ENCODE measurements around the gene ADAMTS18. TPM values are rescaled to one million over a fixed set of nuclear protein-coding genes. Genes with fewer than 3 reads are reported as not detected.

The ADAMTS18 gene
- total RNA-seq, 1 donor from 2014 or later, result not detected

- no peak for ATAC-seq
These were observed 758 bp downstream of the ADAMTS18 start for GRCh38 chr16:77434022-77434529.

GRCh38 chr16:77433146-77433545, 1.7 kb downstream of the ADAMTS18 start:
- no peak for ATAC-seq

- ATAC-seq, result no peak
These were observed 2.6 kb downstream of the ADAMTS18 start for GRCh38 chr16:77432264-77432663.

GRCh38 chr16:77430787-77431585, 3.8 kb downstream of the ADAMTS18 start:
- ATAC-seq, result no peak

GRCh38 chr16:77430360-77430759, 4.5 kb downstream of the ADAMTS18 start:
- ATAC-seq, result no peak

GRCh38 chr16:77424871-77425604, 9.8 kb downstream of the ADAMTS18 start:
- no peak for ATAC-seq

- no peak for ATAC-seq
These were observed 12.5 kb downstream of the ADAMTS18 start for GRCh38 chr16:77422196-77422784.

GRCh38 chr16:77416939-77417480, 17.8 kb downstream of the ADAMTS18 start:
- ATAC-seq, result no peak

- no peak for ATAC-seq
These were observed 20.0 kb downstream of the ADAMTS18 start for GRCh38 chr16:77414752-77415231.

- no peak for ATAC-seq
These were observed 24.4 kb downstream of the ADAMTS18 start for GRCh38 chr16:77410449-77410848.

- ATAC-seq, result no peak
These were observed 25.5 kb downstream of the ADAMTS18 start for GRCh38 chr16:77409311-77409710.

- no peak for ATAC-seq
These were observed 26.2 kb downstream of the ADAMTS18 start for GRCh38 chr16:77408607-77409006.

GRCh38 chr16:77406680-77407079, 28.2 kb downstream of the ADAMTS18 start:
- ATAC-seq, result no peak

- ATAC-seq, result no peak
These were observed 30.1 kb downstream of the ADAMTS18 start for GRCh38 chr16:77404775-77405174.

GRCh38 chr16:77403732-77404131, 31.1 kb downstream of the ADAMTS18 start:
- no peak for ATAC-seq

- no peak for ATAC-seq
These were observed 32.2 kb downstream of the ADAMTS18 start for GRCh38 chr16:77402672-77403071.

GRCh38 chr16:77402118-77402517, 32.7 kb downstream of the ADAMTS18 start:
- no peak for ATAC-seq

- ATAC-seq, result no peak
These were observed 35.3 kb downstream of the ADAMTS18 start for GRCh38 chr16:77399546-77399945.

- ATAC-seq, result no peak
These were observed 35.8 kb downstream of the ADAMTS18 start for GRCh38 chr16:77399066-77399465.

GRCh38 chr16:77398495-77398894, 36.3 kb downstream of the ADAMTS18 start:
- ATAC-seq, result no peak

- ATAC-seq, result no peak
These were observed 38.4 kb downstream of the ADAMTS18 start for GRCh38 chr16:77396461-77396860.

- ATAC-seq, result no peak
These were observed 40.1 kb downstream of the ADAMTS18 start for GRCh38 chr16:77394699-77395098.

GRCh38 chr16:77393955-77394354, 40.9 kb downstream of the ADAMTS18 start:
- no peak for ATAC-seq
